ENCODE data around the gene FURIN.
A peak's percentile ranks its signal among the peaks of the same experiment; 100 is the strongest.
"Not testable (repeated sequence)": the region's sequence is repeated elsewhere in the genome, so short reads cannot be mapped to it uniquely, and the experiment has no call there.

FURIN gene

GRCh38 chr15:90871139-90871715 is 2.8 kb downstream of the FURIN start:
- peak; percentile 20 for DNase-seq

DNA sequence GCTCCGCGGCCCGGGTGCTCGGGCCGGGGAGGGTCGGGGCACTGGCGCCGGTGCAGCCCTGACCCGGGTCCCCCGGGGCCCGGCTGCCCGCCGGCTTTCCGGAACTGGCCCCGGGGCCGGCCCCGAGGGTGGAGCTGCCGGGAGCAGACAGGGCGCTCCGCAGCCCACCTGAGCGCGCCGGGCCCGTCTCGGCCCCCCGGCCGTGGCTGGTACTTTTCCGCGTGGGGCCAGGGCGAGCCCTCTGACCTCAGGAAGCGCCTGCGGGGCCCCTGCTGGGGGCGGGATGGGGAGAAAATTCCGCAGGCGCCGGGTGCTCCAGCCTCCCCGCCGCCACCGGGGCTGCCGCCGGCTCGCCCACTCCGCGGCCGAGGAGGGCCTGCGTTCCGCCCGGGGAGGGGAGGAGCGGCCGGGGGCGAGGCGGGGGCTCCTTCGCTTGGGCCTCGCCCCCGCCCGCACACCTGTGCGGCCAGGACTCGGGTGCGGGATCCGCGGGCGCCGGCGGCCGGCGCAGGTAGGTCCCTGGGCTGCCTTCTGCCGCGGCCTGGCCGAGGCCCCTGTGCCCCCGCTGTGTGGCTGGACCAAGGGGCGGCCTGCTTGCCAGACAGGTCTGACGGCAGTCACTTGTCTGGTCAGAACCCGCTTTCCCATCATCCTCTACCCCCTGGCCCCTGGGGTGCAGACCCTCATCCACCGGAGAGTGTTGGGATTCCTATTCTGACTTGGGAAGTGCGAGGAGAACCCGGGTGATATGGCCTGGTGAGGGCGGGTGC is 3.5 kb downstream of the FURIN start:
- DNase-seq, result peak; percentile 32

- no peak for DNase-seq
These were observed 4.2 kb downstream of the FURIN start for GRCh38 chr15:90872486-90873184.

- DNase-seq, result no peak
These were observed 5.2 kb downstream of the FURIN start for GRCh38 chr15:90873488-90873997.

DNA sequence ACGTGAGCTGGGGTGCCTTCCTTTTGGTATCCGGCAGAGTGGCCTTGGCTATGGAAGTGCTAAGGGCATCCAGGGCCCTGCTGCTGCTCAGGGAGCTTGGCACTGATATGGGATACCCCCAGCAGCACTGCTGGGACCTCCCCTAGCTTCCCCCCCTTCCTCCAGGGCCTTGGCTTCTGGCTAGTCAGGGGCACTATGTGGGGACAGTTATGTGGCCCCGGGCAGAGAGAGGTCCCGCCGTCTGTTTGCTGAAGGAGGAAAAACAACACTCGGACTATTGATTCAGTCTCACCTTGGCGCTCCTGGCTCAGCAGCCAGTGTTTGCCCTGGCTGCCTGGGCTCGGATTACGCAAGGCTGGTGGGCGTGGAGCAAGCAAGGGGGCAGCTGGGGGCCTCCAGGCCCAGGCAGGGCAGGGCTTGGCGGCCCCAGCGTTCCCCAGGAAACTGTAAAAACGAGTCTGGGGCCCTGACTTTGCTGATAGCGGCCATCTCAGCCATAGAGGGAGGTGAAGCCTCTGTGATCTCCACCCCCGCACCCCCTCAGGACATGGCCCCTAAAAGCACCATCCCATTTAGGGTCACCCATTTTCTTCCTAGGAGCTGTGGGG is 5.7 kb downstream of the FURIN start:
- peak; percentile 85 for DNase-seq

DNA sequence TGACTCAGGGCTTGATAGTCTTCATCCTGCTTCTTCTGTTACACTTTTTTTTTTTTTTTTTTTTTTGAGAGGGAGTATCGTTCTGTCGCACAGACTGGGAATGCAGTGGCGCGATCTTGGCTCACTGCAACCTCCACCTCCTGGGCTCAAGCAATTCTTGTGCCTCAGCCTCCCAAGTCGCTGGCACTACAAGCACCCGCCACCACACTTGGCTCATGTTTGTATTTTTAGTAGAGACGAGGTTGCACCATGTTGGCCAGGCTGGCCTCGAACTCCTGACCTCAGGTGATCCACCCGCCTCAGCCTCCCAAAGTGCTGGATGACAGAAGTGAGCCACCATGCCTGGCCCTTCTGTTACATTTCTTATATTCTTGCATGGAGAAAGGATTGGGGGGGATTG is 6.6 kb downstream of the FURIN start:
- DNase-seq, result not testable (repeated sequence)

DNA sequence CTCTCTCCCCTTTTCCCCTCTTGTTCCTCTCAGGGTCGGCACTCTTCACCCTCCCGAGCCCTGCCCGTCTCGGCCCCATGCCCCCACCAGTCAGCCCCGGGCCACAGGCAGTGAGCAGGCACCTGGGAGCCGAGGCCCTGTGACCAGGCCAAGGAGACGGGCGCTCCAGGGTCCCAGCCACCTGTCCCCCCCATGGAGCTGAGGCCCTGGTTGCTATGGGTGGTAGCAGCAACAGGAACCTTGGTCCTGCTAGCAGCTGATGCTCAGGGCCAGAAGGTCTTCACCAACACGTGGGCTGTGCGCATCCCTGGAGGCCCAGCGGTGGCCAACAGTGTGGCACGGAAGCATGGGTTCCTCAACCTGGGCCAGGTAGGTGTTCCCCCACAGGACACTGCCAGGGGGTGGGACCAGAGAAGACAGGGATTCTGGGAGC is 7.2 kb downstream of the FURIN start:
- DNase-seq, result no peak

DNA sequence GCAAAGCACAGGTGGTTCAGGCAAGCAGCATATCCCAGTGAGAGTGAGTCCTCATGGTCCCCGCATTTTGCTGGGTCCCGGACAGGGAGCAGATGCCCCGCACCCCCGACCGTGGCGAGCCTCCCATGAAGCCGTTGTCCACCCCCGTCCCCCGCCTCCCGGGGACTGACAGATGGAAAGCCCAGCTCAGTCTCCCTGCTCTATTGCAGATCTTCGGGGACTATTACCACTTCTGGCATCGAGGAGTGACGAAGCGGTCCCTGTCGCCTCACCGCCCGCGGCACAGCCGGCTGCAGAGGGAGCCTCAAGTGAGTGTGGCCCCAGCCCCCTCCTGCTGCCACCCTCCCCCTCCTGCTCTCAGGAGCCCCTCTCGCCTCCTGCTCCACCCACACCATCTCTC is 7.7 kb downstream of the FURIN start:
- DNase-seq, result no peak

DNA sequence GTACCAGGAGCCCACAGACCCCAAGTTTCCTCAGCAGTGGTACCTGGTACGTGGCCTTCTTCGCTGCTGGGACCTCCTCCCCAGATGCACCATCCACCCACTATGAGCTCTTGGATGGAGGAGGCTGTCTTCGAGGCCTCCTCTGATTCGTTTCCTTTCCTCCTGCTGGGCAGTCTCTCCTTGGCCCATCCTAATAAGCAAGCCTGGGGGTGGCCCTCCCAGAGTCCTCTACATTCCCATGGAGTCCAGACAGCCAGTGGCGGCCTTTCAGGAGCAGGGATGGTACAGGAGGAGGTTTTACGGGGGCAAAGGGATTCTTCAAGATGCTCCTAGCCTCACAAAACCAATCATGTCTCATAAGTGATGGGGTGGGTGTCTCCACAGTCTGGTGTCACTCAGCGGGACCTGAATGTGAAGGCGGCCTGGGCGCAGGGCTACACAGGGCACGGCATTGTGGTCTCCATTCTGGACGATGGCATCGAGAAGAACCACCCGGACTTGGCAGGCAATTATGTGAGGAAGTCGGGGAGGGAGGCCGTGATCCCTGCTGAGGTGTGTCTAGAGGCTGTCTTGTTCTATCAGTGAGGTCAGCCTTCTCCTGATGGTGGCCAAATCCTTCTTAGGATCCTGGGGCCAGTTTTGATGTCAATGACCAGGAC is 8.3 kb downstream of the FURIN start:
- DNase-seq, result no peak

- no peak for DNase-seq
These were observed 8.9 kb downstream of the FURIN start for GRCh38 chr15:90877315-90877714.

DNA sequence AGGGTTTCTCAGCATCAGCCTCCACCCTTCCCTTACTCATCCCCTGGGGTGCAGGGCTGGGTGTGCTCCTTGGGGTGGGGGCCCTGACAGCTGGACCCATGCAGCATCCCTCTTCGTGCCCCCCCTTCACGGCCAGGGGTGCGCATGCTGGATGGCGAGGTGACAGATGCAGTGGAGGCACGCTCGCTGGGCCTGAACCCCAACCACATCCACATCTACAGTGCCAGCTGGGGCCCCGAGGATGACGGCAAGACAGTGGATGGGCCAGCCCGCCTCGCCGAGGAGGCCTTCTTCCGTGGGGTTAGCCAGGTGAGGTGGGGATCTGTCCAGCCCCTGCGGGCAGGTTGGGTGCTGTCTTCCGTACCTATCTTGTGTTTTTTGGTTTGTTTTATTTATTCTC is 9.6 kb downstream of the FURIN start:
- DNase-seq, result no peak

DNA sequence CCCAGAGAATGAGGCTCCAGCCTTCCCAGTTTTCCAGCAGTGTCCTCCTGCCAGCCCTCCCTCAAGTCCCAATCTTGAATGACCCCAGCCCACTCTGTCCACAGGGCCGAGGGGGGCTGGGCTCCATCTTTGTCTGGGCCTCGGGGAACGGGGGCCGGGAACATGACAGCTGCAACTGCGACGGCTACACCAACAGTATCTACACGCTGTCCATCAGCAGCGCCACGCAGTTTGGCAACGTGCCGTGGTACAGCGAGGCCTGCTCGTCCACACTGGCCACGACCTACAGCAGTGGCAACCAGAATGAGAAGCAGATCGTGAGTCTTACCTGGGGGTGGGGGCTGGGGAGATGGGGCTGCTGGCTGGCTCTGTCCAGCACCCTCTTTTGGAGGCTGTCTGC is 10.3 kb downstream of the FURIN start:
- no peak for DNase-seq

DNA sequence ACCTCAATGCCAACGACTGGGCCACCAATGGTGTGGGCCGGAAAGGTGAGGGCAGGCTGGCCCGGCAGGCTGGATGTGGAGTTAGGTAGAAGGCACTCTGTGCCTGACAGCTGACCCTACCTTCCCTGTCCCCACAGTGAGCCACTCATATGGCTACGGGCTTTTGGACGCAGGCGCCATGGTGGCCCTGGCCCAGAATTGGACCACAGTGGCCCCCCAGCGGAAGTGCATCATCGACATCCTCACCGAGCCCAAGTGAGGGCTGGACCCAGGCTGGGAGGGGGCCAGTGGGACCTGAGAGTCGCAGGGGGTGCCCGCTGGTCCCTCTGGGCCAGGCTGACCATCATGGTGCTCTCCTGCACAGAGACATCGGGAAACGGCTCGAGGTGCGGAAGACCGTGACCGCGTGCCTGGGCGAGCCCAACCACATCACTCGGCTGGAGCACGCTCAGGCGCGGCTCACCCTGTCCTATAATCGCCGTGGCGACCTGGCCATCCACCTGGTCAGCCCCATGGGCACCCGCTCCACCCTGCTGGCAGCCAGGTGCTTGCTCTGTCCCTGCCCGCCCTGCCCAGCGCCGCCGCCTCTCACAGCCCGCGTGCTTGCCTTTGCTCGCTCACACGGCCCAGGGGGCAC is 11.5 kb downstream of the FURIN start:
- no peak for DNase-seq

DNA sequence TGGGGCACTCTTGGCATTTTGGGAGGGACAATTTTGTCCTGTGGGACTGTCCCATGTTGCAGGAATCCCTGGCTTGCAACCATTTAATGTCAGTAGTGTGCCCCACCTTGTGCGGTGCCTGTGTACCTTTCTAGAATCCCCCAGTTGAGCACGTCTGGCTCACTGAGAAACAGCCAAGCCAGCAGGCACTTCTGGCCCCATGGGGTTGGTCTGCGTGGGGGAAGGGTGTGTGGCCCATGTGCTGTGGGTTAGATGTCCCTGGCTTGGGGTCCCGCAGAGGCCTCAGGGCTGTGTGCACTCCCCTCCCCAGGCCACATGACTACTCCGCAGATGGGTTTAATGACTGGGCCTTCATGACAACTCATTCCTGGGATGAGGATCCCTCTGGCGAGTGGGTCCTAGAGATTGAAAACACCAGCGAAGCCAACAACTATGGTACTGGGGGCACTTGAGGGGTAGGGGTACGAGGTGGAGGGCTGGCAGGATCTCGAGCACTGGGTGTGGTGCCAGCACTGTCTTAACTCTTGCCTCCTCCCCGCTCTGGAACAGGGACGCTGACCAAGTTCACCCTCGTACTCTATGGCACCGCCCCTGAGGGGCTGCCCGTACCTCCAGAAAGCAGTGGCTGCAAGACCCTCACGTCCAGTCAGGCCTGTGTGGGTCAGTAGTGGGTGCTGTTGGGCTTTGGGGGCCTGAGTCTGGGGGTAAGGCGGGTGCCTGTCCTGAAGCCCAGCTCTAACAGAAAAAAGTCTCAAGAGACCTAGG is 12.2 kb downstream of the FURIN start:
- no peak for DNase-seq

- no peak for DNase-seq
These were observed 13.0 kb downstream of the FURIN start for GRCh38 chr15:90881181-90881977.

- DNase-seq, result no peak
These were observed 13.8 kb downstream of the FURIN start for GRCh38 chr15:90881978-90882721.

DNA sequence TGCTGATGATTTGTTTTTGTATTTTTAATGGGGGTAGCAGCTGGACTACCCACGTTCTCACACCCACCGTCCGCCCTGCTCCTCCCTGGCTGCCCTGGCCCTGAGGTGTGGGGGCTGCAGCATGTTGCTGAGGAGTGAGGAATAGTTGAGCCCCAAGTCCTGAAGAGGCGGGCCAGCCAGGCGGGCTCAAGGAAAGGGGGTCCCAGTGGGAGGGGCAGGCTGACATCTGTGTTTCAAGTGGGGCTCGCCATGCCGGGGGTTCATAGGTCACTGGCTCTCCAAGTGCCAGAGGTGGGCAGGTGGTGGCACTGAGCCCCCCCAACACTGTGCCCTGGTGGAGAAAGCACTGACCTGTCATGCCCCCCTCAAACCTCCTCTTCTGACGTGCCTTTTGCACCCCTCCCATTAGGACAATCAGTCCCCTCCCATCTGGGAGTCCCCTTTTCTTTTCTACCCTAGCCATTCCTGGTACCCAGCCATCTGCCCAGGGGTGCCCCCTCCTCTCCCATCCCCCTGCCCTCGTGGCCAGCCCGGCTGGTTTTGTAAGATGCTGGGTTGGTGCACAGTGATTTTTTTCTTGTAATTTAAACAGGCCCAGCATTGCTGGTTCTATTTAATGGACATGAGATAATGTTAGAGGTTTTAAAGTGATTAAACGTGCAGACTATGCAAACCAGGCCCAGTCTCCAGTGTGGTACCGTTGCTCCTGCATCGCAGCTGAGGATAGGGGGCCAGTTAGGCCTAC is 14.6 kb downstream of the FURIN start:
- DNase-seq, result no peak

GRCh38 chr15:90883526-90883975 is 15.2 kb downstream of the FURIN start:
- DNase-seq, result no peak

All from NCI-H146 (cell line).